HepG2 (cell line): Measurements from ENCODE around the gene GCDH. TPM values are rescaled to one million over a fixed set of nuclear protein-coding genes. Genes with fewer than 3 reads are reported as not detected.

Source experiments
- ATF7 ChIP-seq, 2 experiments: fragments of 450-650 bp in 1 of 2; sonication (generic) in 1 of 2; formaldehyde crosslinking in 1 of 2; IDR thresholded peaks; 2 replicates each; pipeline versions ENCODE4 v1.4.0 to v1.6.1; 2016 to 2020; ENCODE audit warnings: antibody characterized with exemption in 1 of 2, mild to moderate bottlenecking in 1 of 2, missing genetic modification reagents in 1 of 2
- FOXP1 ChIP-seq, 2 experiments: fragments of 450-650 bp in 1 of 2; IDR thresholded peaks; 2 replicates each; pipeline ENCODE4 v1.6.1; 2017 to 2018; ENCODE audit warnings: antibody characterized with exemption in 1 of 2
- KDM5A ChIP-seq: fragments of 200-600 bp; sonication (generic); IDR thresholded peaks from 2 replicates; pipeline ENCODE4 v1.7.0; 2018; ENCODE audit warnings: antibody characterized with exemption, mild to moderate bottlenecking, low read length, borderline replicate concordance
- NFIB ChIP-seq: sonication (generic); formaldehyde crosslinking; IDR thresholded peaks from 2 replicates; pipeline ENCODE4 v1.9.0; 2021; ENCODE audit warnings: missing genetic modification reagents, mild to moderate bottlenecking, borderline replicate concordance
- POLR2AphosphoS5 ChIP-seq: IDR thresholded peaks from 2 replicates; pipeline ENCODE4 v1.6.1; 2012; ENCODE audit warnings: low read depth, low read length
- SALL2 ChIP-seq: sonication (generic); formaldehyde crosslinking; IDR thresholded peaks from 2 replicates; pipeline ENCODE4 v1.8.1; 2023; ENCODE audit warnings: mild to moderate bottlenecking, missing genetic modification reagents, inconsistent platforms
- TBX2 ChIP-seq: sonication (generic); formaldehyde crosslinking; IDR thresholded peaks from 2 replicates; pipeline ENCODE4 v1.5.0; 2020; ENCODE audit warnings: missing genetic modification reagents, mild to moderate bottlenecking, borderline replicate concordance
- ZFP62 ChIP-seq: sonication (generic); formaldehyde crosslinking; IDR thresholded peaks from 2 replicates; pipeline ENCODE4 v1.4.0; 2020; ENCODE audit warnings: missing genetic modification reagents
- ZNF354B ChIP-seq: sonication (generic); formaldehyde crosslinking; IDR thresholded peaks from 2 replicates; pipeline ENCODE4 v1.8.0; 2022; ENCODE audit warnings: mild to moderate bottlenecking, missing genetic modification reagents
- ZNF383 ChIP-seq: sonication (generic); formaldehyde crosslinking; IDR thresholded peaks from 2 replicates; pipeline ENCODE4 v1.4.0; 2020; ENCODE audit warnings: missing genetic modification reagents, mild to moderate bottlenecking, borderline replicate concordance
- polyA plus RNA-seq, 8 experiments: library from polyadenylated mRNA; depleted of rRNA in 3 of 8; stranded (reverse) in 7 of 8; unstranded in 1 of 8; fragments of >200 nt; fragmentation: Illumina TruSeq in 4 of 8; extraction: Trizol in 4 of 8; gene quantifications; 2 replicates each; pipeline versions ENCODE4 v1.2.1 to v1.2.3, GENCODE V29; 2011 to 2016; ENCODE audit warnings: low read depth in 4 of 8, missing spikeins in 1 of 8, mixed read lengths in 1 of 8; ENCODE audit not compliant: insufficient read depth in 1 of 8
- total RNA-seq, 5 experiments: library from RNA; depleted of rRNA; stranded (reverse); fragments of >200 nt; fragmentation: Illumina TruSeq; extraction: Trizol; gene quantifications; 2 replicates each; pipeline ENCODE4 v1.2.3, GENCODE V29; 2016; ENCODE audit warnings: low read depth in 1 of 5
- TF ChIP-seq, protein P1 (sequence below): sonication (generic); formaldehyde crosslinking; IDR thresholded peaks from 2 replicates; pipeline ENCODE4 v1.5.1; 2020; ENCODE audit warnings: mild to moderate bottlenecking, missing genetic modification reagents, borderline replicate concordance
- TF ChIP-seq, protein P2 (sequence below): sonication (generic); formaldehyde crosslinking; conservative IDR thresholded peaks from 2 replicates; pipeline ENCODE4 v1.4.0; 2020; ENCODE audit warnings: missing genetic modification reagents
- TF ChIP-seq, protein P3 (sequence below): sonication (generic); formaldehyde crosslinking; IDR thresholded peaks from 2 replicates; pipeline ENCODE4 v1.4.0; 2020; ENCODE audit warnings: missing genetic modification reagents, low read depth, mild to moderate bottlenecking, borderline replicate concordance
- TF ChIP-seq, protein P4 (sequence below): IDR thresholded peaks from 2 replicates; pipeline ENCODE4 v1.6.1; 2016; ENCODE audit warnings: missing genetic modification reagents, missing compliant biosample characterization
- TF ChIP-seq, protein P5 (sequence below): sonication (generic); formaldehyde crosslinking; IDR thresholded peaks from 2 replicates; pipeline ENCODE4 v1.8.0; 2022; ENCODE audit warnings: missing genetic modification reagents, mild to moderate bottlenecking, inconsistent platforms, borderline replicate concordance
- TF ChIP-seq, protein P6 (sequence below): sonication (generic); formaldehyde crosslinking; IDR thresholded peaks from 2 replicates; pipeline ENCODE4 v1.4.0; 2020; ENCODE audit warnings: mild to moderate bottlenecking, missing genetic modification reagents

GCDH gene
- total and polyA plus RNA-seq, 2 of the 13 experiments (the other 11 are each of a cell fraction or from before 2014, with no cell fraction given): 15.1 to 38.0 TPM

DNA sequence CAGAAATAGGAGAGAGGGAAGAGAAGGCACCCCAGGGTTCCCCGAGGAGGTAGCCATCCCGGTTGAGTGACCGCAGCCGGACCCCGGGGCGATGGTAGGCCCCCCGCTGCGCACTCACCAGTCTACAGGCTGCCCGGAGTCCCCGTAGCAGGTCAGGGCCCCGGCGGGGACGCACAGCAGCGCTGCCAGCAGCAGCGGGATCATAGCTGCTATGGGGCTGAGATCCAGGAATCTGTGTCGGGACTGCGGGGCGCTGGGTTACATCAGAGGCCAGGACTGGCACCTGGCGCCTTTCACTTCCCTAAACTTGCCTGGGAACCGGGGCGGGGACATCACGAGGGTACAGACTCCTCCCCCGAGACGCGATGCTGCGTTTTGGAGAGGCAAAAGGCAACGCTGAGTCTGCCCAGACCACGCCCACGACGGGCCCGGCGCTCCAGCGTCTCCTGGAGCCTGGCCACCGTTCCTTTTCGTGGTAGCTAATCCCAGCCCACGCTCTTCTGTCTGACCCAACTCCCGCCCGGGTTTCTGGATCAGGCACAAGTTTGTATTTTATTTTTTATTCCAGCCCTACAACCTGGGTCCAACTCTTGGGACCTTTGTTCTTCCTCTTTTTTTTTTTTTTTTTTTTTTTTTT, 9.7 kb upstream of the GCDH start, which contains the start of gene DNASE2 (continued):
- TF ChIP-seq, protein P1, sequence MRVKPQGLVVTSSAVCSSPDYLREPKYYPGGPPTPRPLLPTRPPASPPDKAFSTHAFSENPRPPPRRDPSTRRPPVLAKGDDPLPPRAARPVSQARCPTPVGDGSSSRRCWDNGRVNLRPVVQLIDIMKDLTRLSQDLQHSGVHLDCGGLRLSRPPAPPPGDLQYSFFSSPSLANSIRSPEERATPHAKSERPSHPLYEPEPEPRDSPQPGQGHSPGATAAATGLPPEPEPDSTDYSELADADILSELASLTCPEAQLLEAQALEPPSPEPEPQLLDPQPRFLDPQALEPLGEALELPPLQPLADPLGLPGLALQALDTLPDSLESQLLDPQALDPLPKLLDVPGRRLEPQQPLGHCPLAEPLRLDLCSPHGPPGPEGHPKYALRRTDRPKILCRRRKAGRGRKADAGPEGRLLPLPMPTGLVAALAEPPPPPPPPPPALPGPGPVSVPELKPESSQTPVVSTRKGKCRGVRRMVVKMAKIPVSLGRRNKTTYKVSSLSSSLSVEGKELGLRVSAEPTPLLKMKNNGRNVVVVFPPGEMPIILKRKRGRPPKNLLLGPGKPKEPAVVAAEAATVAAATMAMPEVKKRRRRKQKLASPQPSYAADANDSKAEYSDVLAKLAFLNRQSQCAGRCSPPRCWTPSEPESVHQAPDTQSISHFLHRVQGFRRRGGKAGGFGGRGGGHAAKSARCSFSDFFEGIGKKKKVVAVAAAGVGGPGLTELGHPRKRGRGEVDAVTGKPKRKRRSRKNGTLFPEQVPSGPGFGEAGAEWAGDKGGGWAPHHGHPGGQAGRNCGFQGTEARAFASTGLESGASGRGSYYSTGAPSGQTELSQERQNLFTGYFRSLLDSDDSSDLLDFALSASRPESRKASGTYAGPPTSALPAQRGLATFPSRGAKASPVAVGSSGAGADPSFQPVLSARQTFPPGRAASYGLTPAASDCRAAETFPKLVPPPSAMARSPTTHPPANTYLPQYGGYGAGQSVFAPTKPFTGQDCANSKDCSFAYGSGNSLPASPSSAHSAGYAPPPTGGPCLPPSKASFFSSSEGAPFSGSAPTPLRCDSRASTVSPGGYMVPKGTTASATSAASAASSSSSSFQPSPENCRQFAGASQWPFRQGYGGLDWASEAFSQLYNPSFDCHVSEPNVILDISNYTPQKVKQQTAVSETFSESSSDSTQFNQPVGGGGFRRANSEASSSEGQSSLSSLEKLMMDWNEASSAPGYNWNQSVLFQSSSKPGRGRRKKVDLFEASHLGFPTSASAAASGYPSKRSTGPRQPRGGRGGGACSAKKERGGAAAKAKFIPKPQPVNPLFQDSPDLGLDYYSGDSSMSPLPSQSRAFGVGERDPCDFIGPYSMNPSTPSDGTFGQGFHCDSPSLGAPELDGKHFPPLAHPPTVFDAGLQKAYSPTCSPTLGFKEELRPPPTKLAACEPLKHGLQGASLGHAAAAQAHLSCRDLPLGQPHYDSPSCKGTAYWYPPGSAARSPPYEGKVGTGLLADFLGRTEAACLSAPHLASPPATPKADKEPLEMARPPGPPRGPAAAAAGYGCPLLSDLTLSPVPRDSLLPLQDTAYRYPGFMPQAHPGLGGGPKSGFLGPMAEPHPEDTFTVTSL (CRISPR knock-in tag): no peak
- no peak for TF ChIP-seq ZNF354B (CRISPR knock-in tag)
- peak; percentile 19; the same call in 1 of the 2 replicates for TF ChIP-seq TBX2
- no peak for TF ChIP-seq FOXP1 (IDR thresholded peaks at IDR 0.05)
- no peak for TF ChIP-seq FOXP1 (CRISPR knock-in tag; IDR thresholded peaks at IDR 0.05)
- TF ChIP-seq, protein P2, sequence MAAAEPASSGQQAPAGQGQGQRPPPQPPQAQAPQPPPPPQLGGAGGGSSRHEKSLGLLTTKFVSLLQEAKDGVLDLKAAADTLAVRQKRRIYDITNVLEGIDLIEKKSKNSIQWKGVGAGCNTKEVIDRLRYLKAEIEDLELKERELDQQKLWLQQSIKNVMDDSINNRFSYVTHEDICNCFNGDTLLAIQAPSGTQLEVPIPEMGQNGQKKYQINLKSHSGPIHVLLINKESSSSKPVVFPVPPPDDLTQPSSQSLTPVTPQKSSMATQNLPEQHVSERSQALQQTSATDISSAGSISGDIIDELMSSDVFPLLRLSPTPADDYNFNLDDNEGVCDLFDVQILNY (CRISPR knock-in tag): no peak
- no peak for TF ChIP-seq SALL2 (CRISPR knock-in tag)
- no peak for TF ChIP-seq ATF7 (IDR thresholded peaks at IDR 0.05)
- TF ChIP-seq ATF7 (CRISPR knock-in tag; IDR thresholded peaks at IDR 0.05): no peak
- 0 out of 2 replicates have a peak, but pooled peaks have one; percentile 23 for TF ChIP-seq POLR2AphosphoS5
- TF ChIP-seq, protein P3, sequence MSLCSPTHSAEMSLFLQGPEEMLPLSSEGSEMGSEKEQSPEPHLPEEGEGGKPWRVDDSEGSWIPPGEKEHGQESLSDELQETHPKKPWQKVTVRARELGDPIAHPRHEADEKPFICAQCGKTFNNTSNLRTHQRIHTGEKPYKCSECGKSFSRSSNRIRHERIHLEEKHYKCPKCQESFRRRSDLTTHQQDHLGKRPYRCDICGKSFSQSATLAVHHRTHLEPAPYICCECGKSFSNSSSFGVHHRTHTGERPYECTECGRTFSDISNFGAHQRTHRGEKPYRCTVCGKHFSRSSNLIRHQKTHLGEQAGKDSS (CRISPR knock-in tag): no peak
- TF ChIP-seq KDM5A: no peak
- TF ChIP-seq, protein P4, sequence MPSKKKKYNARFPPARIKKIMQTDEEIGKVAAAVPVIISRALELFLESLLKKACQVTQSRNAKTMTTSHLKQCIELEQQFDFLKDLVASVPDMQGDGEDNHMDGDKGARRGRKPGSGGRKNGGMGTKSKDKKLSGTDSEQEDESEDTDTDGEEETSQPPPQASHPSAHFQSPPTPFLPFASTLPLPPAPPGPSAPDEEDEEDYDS: 0 out of 2 replicates have a peak, but pooled peaks have one; percentile 25
- TF ChIP-seq, protein P5, sequence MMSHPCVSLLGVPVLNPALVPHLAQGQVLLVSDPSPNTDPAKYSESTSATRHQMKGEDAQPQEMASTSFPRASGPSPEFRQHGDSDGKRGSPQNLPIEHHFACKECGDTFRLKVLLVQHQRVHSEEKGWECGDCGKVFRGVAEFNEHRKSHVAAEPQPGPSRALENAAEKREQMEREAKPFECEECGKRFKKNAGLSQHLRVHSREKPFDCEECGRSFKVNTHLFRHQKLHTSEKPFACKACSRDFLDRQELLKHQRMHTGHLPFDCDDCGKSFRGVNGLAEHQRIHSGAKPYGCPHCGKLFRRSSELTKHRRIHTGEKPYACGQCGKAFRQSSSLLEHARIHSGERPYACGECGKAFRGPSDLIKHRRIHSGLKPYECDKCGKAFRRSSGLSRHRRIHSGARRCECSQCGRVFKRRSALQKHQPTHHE (CRISPR knock-in tag): no peak
- no peak for TF ChIP-seq ZNF383 (CRISPR knock-in tag)
- TF ChIP-seq NFIB (CRISPR knock-in tag): no peak
- no peak for TF ChIP-seq ZFP62 (CRISPR knock-in tag)
- TF ChIP-seq, protein P6, sequence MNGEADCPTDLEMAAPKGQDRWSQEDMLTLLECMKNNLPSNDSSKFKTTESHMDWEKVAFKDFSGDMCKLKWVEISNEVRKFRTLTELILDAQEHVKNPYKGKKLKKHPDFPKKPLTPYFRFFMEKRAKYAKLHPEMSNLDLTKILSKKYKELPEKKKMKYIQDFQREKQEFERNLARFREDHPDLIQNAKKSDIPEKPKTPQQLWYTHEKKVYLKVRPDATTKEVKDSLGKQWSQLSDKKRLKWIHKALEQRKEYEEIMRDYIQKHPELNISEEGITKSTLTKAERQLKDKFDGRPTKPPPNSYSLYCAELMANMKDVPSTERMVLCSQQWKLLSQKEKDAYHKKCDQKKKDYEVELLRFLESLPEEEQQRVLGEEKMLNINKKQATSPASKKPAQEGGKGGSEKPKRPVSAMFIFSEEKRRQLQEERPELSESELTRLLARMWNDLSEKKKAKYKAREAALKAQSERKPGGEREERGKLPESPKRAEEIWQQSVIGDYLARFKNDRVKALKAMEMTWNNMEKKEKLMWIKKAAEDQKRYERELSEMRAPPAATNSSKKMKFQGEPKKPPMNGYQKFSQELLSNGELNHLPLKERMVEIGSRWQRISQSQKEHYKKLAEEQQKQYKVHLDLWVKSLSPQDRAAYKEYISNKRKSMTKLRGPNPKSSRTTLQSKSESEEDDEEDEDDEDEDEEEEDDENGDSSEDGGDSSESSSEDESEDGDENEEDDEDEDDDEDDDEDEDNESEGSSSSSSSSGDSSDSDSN: peak; percentile 30; the same call in 1 of the 2 replicates
